Endothelial cell of umbilical vein (primary cell): ENCODE results near the gene RPS21. TPM values are rescaled to one million over a fixed set of nuclear protein-coding genes. Genes with fewer than 3 reads are reported as not detected.
A peak's percentile ranks its signal among the peaks of the same experiment; 100 is the strongest.

ENCODE experiments used
- BruUV-seq: library from RNA; stranded (reverse); fragments of 400-500 nt; replicated peaks from 2 replicates; lab custom pipeline; 2021; lab: Mats Ljungman, UMichigan
- CTCF ChIA-PET: fragments of 300-600, 350-600 bp; sonication (Branson Sonifier 250); formaldehyde crosslinking; loops from one replicate; lab custom pipeline; 2021; ENCODE audit warnings: antibody characterized with exemption, inconsistent platforms; lab: Charles Lee
- POLR2A ChIA-PET: fragments of 300-600, 350-600 bp; sonication (Branson Sonifier 250); formaldehyde crosslinking; loops from one replicate; lab custom pipeline; 2021; ENCODE audit warnings: antibody characterized with exemption, inconsistent platforms; lab: Charles Lee
- DNase-seq: peaks from one replicate; pipeline ENCODE4 v3.0.0-alpha.2; 2011; ENCODE audit warnings: low read depth, low spot score
- FAIRE-seq: peaks from 2 replicates; lab custom pipeline; 2011; peaks lifted over from hg19 to GRCh38; lab: Jason Lieb, UNC
- H2AFZ ChIP-seq: 2 replicates; pipeline ENCODE4 v1.6.0; 2012; ENCODE audit warnings: low read depth, low read length, control low read depth, inconsistent platforms
- H3K27ac ChIP-seq: 2 replicates; pipeline ENCODE4 v1.5.1; 2011; ENCODE audit warnings: low read depth, mild to moderate bottlenecking, control low read depth, low read length, moderate library complexity; ENCODE audit not compliant: insufficient read depth
- H3K27me3 ChIP-seq, 2 experiments: 2 replicates each; pipeline versions ENCODE4 v1.6.0 to v1.6.1; 2011; ENCODE audit warnings: low read length in 2 of 2, mixed read lengths in 1 of 2; ENCODE audit not compliant: control insufficient read depth in 2 of 2, insufficient read depth in 2 of 2
- H3K36me3 ChIP-seq, 2 experiments: 2 replicates in 1 of 2; 3 replicates in 1 of 2; pipeline ENCODE4 v1.5.1; 2011; ENCODE audit warnings: low read length in 2 of 2, mild to moderate bottlenecking in 1 of 2, moderate library complexity in 1 of 2; ENCODE audit not compliant: control insufficient read depth in 2 of 2, insufficient read depth in 2 of 2; ENCODE audit errors: extremely low read depth in 1 of 2
- H3K4me1 ChIP-seq: 3 replicates; pipeline ENCODE4 v1.5.1; 2011; ENCODE audit warnings: mild to moderate bottlenecking, low read length; ENCODE audit not compliant: control insufficient read depth, insufficient read depth; ENCODE audit errors: extremely low read depth
- H3K4me2 ChIP-seq: 2 replicates; pipeline ENCODE4 v1.6.1; 2011; ENCODE audit warnings: low read length, control low read depth, mixed read lengths; ENCODE audit not compliant: insufficient read depth
- H3K4me3 ChIP-seq, 3 experiments: fragments of 200-600 bp in 1 of 3; sonication (generic), shearing (Covaris generic) in 1 of 3; replicated peaks in 1 of 3; 2 replicates each; pipeline ENCODE4 v1.5.1; 2011 to 2016; ENCODE audit warnings: control low read depth in 3 of 3, low read length in 3 of 3, mild to moderate bottlenecking in 2 of 3, inconsistent platforms in 1 of 3, low read depth in 1 of 3, moderate library complexity in 1 of 3; ENCODE audit not compliant: insufficient read depth in 1 of 3
- H3K79me2 ChIP-seq: 2 replicates; pipeline ENCODE4 v1.6.0; 2012; ENCODE audit warnings: low read length, inconsistent platforms; ENCODE audit not compliant: control insufficient read depth, insufficient read depth
- H3K9ac ChIP-seq: replicated peaks from 2 replicates; pipeline ENCODE3; 2011; ENCODE audit warnings: low read length, control low read depth; ENCODE audit not compliant: insufficient read depth; ENCODE audit errors: extremely low read depth
- H3K9me1 ChIP-seq: replicated peaks from 3 replicates; pipeline ENCODE4 v1.6.0; 2011; ENCODE audit warnings: mild to moderate bottlenecking, low read length; ENCODE audit not compliant: control insufficient read depth, insufficient read depth; ENCODE audit errors: extremely low read depth
- H3K9me3 ChIP-seq: replicated peaks from 2 replicates; pipeline ENCODE4 v1.5.1; 2012; ENCODE audit warnings: low read length, inconsistent platforms; ENCODE audit not compliant: control insufficient read depth, insufficient read depth
- H4K20me1 ChIP-seq: replicated peaks from 2 replicates; pipeline ENCODE3; 2011; ENCODE audit warnings: mild to moderate bottlenecking, low read length; ENCODE audit not compliant: control insufficient read depth, insufficient read depth; ENCODE audit errors: extremely low read depth
- CTCF ChIP-seq, 2 donors: IDR thresholded peaks; 1 replicate in 1 of 2; 2 replicates in 1 of 2; pipeline ENCODE4 v1.5.1; 2011; ENCODE audit warnings: low read length in 2 of 2, mild to moderate bottlenecking in 2 of 2, moderate library complexity in 2 of 2, control low read depth in 1 of 2, inconsistent platforms in 1 of 2, low read depth in 1 of 2; ENCODE audit not compliant: insufficient read depth in 1 of 2; ENCODE audit errors: extremely low read depth in 1 of 2
- EZH2 ChIP-seq: IDR thresholded peaks from 2 replicates; pipeline ENCODE4 v1.6.1; 2012; ENCODE audit warnings: borderline replicate concordance, low read depth, mild to moderate bottlenecking, moderate library complexity, low read length, inconsistent platforms; ENCODE audit not compliant: severe bottlenecking
- FOS ChIP-seq: IDR thresholded peaks from 2 replicates; pipeline ENCODE4 v1.6.1; 2011; ENCODE audit warnings: mild to moderate bottlenecking, low read length, moderate library complexity, borderline replicate concordance; ENCODE audit not compliant: insufficient read depth
- GATA2 ChIP-seq: IDR thresholded peaks from 2 replicates; pipeline ENCODE4 v1.7.0; 2011; ENCODE audit warnings: low read depth, mild to moderate bottlenecking, moderate library complexity, mixed read lengths, low read length; ENCODE audit not compliant: insufficient read length, insufficient read depth
- JUN ChIP-seq: IDR thresholded peaks from 2 replicates; pipeline ENCODE4 v1.6.1; 2011; ENCODE audit warnings: borderline replicate concordance, low read depth; ENCODE audit not compliant: insufficient read length, insufficient read depth
- MAX ChIP-seq: IDR thresholded peaks from 2 replicates; pipeline ENCODE4 v1.6.1; 2011; ENCODE audit not compliant: insufficient read depth, insufficient read length
- POLR2A ChIP-seq: IDR thresholded peaks from 2 replicates; pipeline ENCODE4 v1.6.1; 2012; ENCODE audit warnings: low read depth, mild to moderate bottlenecking, control low read depth, low read length
- POLR2AphosphoS5 ChIP-seq: IDR thresholded peaks from 2 replicates; pipeline ENCODE4 v1.6.1; 2012; ENCODE audit warnings: low read depth, mild to moderate bottlenecking, control low read depth, low read length, moderate library complexity; ENCODE audit not compliant: insufficient read depth
- dilution Hi-C: fragments of 300-500 bp; cut with MboI; formaldehyde crosslinking; loops from one replicate; pipeline ENCODE4 v1.15.0; 2019; ENCODE audit warnings: low sequenced_read_pairs; ENCODE audit not compliant: extremely low pct_ligation_motif_present
- intact Hi-C: fragments of 100-400 bp; cut with micrococcal nuclease; formaldehyde crosslinking; loops from one replicate; pipeline ENCODE4 v1.10.0; 2022
- polyA plus RNA-seq, 4 experiments: library from polyadenylated mRNA; depleted of rRNA in 3 of 4; stranded (reverse) in 3 of 4; unstranded in 1 of 4; fragments of >200 nt; gene quantifications; 2 replicates each; pipeline versions ENCODE4 v1.2.1 to v1.2.3, GENCODE V29; 2011 to 2012; ENCODE audit warnings: missing spikeins in 1 of 4
- total RNA-seq: library from RNA; stranded (reverse); gene quantifications from 2 replicates; pipeline ENCODE4 v1.2.3, GENCODE V29; 2021

Gene RPS21
- total and polyA plus RNA-seq, 2 donors (not counting 3 experiments of a cell fraction or from before 2014, with no cell fraction given), result 1,644 to 7,710 TPM

- H3K27me3 ChIP-seq, result no peaks in the 10 kb centered on the region
- no peaks in the 10 kb centered on the region for H3K36me3 ChIP-seq
- H2AFZ ChIP-seq, result no peak overlapping the region
- H3K4me2 ChIP-seq, result no peak overlapping the region
- H3K4me3 ChIP-seq, result no peak overlapping the region
- DNase-seq (no peak), FAIRE-seq (peak; percentile 49)
- intact Hi-C loops (no loop called here), dilution Hi-C loops (no loop called here)
- TF ChIP-seq FOS, result no peak
- TF ChIP-seq CTCF (IDR thresholded peaks at IDR 0.05; ENCODE audit: extremely low read depth in 1 of 2, insufficient read depth in 1 of 2, low read depth in 1 of 2, low read length in 2 of 2), result peak; percentile 27 to 57
- H4K20me1 ChIP-seq, result no peaks in the 10 kb centered on the region
- H3K9ac ChIP-seq, result no peak overlapping the region
- ChIA-PET CTCF (interaction anchor here (0.8 to 9.9 kb wide), 14 partner anchors 10 to 365 kb away, joined by 3 to 179 read pairs (median 9); partner anchors contain the start of genes ADRM1, LAMA5 and RPS21), POLR2A (interaction anchor here (0.6 to 0.8 kb wide), 2 partner anchors 12 to 343 kb away, joined by 3 to 5 read pairs; no protein-coding TSS in a partner anchor)
- H3K9me1 ChIP-seq, result no peaks in the 10 kb centered on the region
- BruUV-seq, result no TSS peak
- no peaks in the 10 kb centered on the region for H3K79me2 ChIP-seq
- H3K27ac ChIP-seq, result no peak overlapping the region
- no peaks in the 10 kb centered on the region for H3K9me3 ChIP-seq
- peaks cover 11% of the 10 kb centered on the region for H3K4me1 ChIP-seq
These were observed 10.5 kb upstream of the RPS21 start for GRCh38 chr20:62376112-62377063.

- no peaks in the 10 kb centered on the region for H3K27me3 ChIP-seq
- no peaks in the 10 kb centered on the region for H3K36me3 ChIP-seq
- no peak overlapping the region for H3K9ac ChIP-seq
- TF ChIP-seq POLR2AphosphoS5 (no peak), JUN (no peak), FOS (no peak), GATA2 (no peak), POLR2A (no peak), MAX (no peak), EZH2 (no peak)
- no peaks in the 10 kb centered on the region for H3K9me3 ChIP-seq
- H2AFZ ChIP-seq, result no peak overlapping the region
- no peak overlapping the region for H3K4me3 ChIP-seq
- DNase-seq (no peak), FAIRE-seq (no peak)
- H3K4me2 ChIP-seq, result no peak overlapping the region
- H4K20me1 ChIP-seq, result no peaks in the 10 kb centered on the region
- no TSS peak for BruUV-seq
- H3K27ac ChIP-seq, result no peak overlapping the region
- CTCF ChIA-PET, result interaction anchor here (2.2 to 9.9 kb wide), 2 partner anchors 10 to 70 kb away, joined by 9 to 179 read pairs; partner anchors contain the start of gene LAMA5
- H3K4me1 ChIP-seq, result peaks cover 15% of the 10 kb centered on the region
- intact Hi-C loops, result no loop called here
- H3K79me2 ChIP-seq, result no peaks in the 10 kb centered on the region
- POLR2A ChIA-PET, result no interaction called here
- dilution Hi-C loops, result no loop called here
- no peaks in the 10 kb centered on the region for H3K9me1 ChIP-seq
These were observed 9.8 kb upstream of the RPS21 start for GRCh38 chr20:62377064-62377461.
